G401.6 (cell line): ENCODE measurements around the gene MTREX.

Source experiments
- FAIRE-seq: peaks from 2 replicates; lab custom pipeline; 2012; peaks lifted over from hg19 to GRCh38; lab: Jason Lieb, UNC

Gene MTREX

DNA sequence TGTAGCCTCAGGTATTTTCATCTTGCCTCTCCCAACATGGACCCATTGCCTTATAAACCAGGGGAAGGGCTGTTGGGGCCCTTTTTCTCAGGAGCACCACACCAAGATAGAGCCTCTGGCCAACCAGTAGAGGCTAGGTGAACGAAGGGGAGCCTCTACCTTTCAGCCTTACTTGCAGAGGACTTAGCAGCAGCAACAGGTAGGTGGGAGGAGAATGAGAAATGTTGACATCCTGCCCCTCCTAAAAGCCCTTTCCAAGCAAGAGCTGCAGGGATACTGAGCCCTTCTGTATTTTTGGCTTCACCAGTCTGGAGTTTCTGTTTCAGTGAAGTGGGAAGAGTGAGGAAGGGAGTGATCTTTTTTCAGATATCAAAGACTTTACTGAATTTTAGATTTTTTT, 77.4 kb downstream of the MTREX start:
- no peak for FAIRE-seq

DNA sequence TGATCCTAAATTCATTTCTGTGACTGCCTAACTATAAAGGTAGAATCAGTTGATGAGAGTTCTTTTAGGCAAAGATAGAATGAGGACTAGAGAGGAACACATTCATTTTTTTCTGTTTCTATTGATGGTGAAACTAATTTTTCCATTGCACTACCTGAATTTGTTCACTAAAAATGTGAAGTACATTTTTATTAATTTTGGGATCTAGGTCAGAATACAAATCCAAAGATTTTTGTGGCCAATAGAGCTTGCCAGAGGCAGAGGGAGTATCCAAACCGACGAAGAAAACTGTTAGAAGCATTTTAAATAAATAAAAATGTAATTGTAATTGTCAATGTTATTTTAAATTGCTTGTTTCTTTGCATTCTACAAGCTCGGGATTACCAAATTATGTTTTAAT, 78.1 kb downstream of the MTREX start:
- FAIRE-seq = no peak

DNA sequence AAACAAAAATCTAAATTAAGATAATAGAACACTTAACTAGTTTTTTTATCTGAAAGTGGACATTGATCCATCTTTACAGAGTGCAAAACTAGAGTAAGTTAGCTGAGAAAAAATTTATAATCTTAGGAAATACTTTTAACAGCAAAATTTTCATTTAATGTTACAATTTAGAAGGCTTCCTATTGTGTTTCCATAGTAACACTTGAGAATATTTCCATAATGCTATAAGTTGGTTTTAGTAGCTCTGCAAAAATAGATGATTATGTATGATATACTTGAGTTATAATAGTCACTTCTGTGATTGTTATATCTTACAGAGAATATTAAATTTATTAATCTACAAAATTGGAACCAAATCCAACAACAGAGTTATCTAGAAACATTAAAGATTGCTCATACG, 78.6 kb downstream of the MTREX start:
- peak; percentile 41 for FAIRE-seq

DNA sequence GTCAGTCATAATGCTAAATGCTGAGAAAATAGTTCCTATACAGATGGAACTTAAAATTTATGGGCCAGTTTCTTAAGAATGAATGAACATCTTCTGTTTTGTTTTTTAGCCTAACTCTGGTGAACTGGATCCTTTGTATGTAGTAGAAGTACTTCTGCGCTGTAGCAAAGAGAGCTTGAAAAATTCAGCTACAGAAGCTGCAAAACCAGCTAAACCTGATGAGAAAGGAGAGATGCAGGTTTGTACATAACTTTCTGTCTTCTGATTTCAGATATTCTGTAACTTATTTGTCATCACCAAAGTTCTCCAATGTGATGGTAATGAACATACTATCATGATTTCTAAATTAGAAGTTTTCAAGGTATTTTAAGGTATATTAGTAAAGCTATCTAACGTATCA, 80.1 kb downstream of the MTREX start:
- FAIRE-seq = no peak

DNA sequence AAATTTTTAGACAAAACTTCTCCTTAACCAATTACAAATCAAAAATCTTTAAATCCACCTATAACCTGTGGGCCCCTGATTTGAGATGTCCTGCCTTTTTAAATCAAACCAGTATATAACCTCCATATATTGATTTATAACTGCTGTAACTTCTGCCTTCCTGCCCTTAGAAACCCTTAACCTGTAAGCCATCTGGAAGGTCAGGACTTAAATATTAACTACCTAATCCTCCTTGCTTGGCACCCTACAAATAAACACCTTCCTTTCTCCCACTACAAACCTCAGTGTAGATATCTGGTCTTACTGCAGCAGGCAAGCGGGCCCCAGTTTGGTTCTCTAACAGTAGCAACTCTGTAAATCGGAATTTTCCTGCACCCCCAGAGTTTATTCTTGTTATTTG, 83.9 kb downstream of the MTREX start:
- FAIRE-seq = no peak

DNA sequence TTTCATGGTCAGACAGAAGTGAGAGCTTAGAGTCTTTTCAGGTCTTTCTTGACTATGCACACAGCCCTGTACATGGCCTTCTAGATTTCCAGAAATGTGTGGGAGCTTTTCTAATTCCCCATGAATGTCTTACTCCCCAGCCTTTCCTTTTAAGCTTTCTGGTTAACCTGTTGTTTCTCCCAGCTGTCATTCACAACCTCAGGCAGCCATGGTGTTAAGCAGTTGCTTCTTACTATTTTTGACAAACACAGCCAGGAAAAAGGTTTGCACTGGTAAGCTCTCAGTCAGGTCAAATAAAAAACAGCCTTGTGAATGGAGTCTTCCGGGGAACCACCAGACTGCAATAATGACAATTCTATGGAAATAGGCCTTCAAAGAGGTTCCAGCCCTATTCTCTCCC, 84.9 kb downstream of the MTREX start:
- FAIRE-seq = no peak

DNA sequence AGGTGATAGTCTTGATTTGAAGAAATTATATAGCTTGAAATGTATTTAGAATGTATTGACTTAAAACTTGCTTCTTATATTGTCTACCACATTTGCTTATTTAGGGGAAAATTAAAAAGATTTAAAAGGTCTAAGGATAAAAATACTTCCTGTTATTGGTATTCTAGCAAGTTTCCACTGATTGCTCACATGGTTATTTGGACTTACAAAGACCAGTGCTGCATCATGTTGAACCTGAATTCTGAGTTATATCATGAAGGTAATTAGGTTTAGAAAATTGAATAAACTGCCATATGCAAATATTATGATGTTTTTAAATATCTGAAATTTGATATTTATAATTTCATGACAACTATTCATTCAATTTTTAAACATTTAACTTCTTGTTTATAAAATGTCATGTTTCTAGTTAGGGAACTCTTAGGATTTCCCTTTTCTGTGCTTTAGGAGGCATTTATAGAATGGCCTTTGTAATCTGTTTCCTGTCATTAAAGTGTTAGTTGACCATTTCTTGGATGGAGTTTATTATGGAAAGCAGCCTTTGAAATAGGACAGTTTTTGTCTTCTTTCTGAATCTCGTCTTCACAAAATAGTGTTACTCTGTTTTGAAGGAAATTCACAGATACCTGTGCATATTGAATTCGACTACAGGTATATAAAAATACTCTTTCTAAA, 85.8 kb downstream of the MTREX start:
- peak; percentile 37 for FAIRE-seq

DNA sequence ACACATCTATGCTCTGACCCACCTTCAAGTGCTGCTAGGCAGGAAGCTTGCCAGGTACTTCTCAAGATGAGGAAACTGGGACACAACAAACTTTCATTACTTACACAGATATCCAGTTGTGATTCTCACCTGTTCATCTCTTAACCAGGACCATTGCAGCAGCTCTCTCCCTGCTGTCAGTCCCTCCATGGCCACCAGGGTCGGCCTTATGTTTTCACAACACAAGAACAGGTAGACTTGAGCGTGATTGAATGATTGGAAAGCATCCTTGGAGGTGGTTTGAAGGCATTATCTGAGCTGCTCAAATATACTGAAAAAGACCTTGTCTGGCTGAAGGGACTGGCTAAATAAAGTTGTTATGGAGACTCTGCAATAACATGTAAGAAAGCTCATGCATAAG, 94.4 kb downstream of the MTREX start:
- no peak for FAIRE-seq

DNA sequence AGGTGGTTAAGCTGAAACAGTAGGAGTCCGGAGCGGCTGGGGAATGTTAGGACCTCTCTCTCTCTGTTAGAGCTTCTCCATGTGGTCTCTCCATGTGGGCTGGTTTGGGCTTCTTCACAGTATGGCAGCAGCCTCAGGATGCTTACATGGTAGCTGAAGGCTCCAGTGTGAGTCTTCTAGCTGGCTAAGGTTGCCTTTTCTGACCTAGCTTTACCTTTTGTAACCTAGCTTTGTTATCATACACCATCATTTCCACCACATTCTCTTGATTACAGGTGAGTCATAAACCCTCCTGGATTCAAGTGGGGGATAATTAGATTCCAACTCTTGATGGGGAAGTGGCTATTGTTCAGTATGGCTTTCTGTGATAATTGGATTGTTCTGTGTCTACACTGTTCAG, 98.5 kb downstream of the MTREX start:
- FAIRE-seq = no peak

DNA sequence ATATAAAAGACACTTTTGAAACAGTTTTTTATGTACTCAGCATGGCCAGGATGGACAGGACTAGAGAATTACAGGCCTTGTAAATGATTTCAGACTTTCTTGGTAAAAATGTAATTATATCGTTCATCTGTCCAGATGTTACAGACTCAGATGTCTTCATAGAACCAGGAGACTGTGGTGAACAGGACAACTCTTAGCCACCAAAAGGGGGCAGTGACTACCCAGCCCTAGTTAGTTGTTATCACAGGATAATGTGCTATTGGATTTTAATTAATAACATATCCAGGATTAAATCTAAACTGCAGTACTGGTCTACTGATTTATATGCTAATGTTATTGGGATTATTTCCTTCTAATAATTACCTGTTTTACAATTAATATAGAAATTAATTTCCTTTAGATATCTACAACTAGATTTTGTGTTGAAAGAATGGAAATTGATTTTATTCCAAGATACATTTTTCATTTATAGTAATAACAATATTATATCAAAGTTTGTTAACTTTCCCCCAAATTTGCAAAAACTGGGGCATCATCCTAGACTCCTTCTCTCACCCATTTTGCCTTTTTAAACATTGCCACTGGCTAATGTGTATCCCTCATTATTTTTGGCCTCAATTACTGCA, 99.4 kb downstream of the MTREX start:
- peak; percentile 40 for FAIRE-seq

DNA sequence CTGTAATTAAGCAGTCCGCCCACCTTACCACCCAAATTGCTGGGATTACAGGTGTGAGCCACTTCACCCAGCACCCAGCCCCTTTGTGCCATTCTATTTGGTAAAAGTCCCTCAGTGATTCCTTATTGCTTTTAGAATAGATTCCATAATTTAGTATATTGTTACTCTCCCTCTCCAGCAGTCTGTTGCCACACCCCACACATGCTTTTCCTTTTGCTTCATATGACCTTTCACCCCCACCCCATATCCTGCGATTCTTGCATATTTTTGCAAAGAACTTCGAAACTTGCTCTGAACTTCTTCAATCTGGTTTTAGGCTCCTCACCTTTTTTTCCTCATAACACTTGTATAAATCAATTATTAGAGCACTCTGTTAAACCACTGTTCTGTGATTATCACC, 100.2 kb downstream of the MTREX start:
- no peak for FAIRE-seq

DNA sequence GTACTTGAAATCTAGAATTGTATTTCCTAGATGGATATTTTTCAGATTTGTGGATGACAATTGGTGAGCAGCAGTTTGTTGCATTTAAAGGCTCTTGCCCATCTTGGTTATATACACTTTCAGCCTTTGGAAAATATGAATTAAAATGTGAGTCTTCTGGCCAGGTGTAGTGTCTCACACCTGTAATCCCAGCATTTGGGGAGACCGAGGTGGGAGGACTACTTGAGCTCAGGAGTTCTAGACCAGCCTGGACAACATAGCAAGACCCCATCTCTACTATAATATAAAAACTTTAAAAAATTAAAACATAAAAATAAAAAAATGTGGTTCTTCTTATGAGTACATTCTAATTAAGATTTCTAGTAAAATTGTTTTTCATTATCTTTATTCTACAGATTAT, 102.0 kb downstream of the MTREX start:
- FAIRE-seq = peak; percentile 13

DNA sequence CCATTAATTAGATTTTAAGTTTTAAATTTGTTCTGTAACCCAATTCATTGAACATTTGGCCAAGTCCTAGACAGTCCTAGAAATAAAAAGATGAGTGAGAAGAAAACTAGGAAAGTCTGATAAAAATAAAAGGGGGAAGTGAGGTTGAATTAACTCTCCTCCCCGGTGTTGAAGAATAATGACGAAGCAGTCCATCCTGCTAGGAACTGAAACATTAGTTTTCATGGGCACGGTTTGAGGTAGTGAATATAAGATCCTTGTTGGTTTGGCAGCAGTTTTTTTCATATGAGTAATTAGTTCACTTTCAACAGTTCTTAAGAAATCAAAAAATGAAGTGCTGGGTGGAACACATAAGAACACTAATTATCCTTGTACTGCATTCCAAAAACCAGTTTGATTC, 103.1 kb downstream of the MTREX start:
- no peak for FAIRE-seq

DNA sequence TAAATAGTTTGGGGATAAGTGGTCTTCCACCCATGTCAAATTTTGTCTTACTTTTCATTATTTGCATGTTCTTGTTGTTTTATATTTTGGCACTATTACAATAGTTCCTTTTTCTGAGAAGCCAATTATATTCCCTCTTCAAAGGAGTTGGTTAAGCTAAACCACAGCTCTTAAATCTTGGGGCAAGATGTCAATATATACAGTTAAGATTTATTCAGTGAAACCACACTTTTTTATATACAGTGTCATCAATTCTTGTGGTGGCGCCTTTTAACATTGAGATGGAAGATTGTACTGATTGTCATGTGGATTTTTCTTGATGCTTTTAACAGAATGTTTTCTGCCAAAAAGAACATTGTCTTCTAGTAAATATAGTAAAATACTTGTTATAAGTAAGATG, 104.1 kb downstream of the MTREX start:
- no peak for FAIRE-seq

DNA sequence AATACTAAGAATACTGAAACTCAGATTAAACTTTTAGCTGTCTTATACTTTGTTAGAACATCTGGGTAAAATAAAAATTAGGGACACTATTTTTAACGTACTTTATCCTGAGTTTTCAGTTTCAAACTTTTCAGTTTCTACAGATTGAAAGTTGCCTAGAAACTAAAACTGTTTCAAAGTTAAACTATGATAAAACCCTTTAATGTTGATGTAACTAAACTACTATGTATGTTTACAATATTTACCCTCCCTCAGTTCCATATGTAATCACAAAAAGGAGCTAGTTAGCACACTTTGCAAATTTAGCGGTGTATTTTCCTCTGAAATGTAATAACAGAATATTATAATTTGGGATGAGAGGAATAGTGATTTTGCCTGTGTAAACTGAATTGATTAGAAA, 105.9 kb downstream of the MTREX start:
- FAIRE-seq = no peak

DNA sequence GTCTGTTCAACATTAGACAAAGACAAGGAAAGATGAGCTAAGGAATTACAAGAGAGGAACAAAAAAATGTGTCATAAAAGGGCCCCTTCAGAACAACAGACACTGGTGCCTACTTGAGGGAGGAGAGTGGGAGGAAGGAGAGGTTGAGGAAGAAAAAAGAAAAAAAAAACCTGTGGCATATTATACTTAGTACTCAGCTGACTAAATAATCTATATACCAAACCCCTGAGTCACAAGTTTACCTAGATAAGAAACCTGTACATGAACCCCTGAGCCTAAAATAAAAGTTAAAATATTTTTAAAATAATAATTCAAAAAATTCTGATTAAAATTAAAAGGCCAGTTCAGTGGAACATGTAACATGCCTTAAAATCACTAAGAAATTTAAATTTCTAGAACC, 107.3 kb downstream of the MTREX start:
- peak; percentile 15 for FAIRE-seq

DNA sequence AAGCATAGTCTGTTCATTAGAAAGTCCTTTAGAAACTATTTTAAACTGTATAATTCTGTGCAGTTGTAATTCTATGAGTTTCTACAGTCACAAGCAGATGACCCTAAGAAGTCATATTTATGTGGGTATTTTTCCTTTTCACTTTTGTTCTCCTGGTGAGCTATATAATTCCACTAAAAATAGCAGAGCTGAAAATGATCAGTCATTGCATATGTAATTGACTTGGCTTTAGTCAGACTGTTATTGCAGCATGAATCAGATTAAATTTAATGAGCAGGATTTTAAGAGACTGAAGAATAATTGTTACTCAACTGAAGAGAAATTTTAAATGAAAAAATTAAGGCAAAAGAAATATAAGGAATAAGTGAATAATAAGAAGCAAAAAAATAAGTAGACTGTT, 108.5 kb downstream of the MTREX start:
- no peak for FAIRE-seq

DNA sequence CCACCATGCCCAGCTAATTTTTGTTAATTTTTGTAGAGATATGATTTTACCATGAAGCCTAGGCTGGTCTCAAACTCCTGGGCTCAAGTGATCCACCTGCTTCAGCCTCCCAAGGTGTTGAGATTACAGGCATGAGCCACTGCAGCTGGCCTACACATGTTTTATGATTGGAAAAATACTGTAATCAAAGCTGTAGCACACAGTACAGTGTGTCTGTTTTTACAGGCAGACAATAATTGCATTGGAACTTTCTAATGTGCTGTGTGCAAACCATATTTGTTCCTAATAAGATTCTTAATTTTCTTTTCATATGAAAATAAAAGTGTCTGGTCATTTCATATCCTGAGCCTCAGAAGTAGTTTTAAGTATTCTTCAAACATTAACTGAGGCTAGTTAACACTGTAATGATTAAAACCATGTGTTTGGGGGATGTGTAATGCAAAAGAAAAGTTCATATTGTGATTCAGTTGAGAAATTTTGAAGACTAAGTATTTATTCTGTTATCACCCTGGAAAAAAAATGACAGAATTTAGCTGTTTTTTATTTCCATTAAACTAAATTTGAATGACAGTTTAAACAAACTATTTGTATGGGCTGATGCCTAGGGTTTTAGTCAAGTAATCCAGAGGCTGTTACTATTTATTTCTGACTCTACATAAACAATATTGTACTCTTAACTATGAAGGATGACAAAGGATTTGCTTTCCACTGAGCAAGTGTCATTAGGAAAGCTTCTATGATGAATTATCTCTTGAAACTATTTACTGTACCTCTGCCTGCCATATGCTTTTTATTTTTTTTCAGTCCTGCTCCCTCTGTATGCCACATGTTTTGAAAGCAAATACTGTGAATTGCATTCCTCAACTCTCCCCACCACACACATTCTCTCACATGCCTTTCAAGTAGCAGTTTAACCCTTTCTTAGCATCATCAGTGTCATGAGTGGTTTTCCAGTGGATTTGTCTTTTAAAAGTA, 111.5 kb downstream of the MTREX start:
- no peak for FAIRE-seq

DNA sequence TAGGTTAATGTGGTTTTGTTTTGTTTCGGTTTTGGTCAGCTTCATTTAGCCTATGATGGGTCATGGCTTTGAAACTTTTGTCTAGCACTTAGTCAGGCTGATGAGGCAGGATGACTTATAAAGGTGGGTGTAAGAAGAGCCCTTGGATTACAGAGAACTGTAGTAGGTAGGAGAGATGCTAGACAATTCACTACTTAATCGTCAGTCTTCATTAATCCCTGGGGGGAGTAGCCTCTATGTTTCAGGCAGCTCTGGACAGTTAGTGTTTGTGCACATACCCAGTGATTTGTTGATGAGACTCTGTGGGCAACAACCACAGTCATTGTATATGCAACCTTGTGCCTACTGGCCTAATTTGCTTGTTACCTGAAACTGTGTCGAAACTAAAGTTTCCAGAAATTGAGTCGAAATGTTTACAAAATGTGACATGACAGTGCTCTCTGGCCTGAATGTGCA, 113.3 kb downstream of the MTREX start:
- no peak for FAIRE-seq

DNA sequence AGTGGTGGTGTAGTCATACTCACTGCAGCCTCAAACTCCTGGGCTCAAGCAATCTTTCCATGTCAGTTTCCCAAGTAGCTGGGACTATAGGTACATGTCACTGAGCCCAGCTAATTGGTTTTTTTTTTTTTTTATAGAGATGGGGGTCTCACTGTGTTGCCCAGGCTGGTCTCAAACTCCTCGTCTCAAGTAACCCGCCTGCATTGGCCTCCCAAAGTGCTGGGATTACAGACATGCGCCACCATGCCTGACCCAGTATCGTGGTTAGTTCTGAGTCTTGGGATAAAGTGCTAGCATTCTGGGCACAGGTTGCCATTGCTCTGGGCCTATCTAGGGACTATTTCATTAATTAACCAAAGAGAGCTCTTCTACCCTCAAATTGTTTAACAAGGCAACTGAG, 118.7 kb downstream of the MTREX start:
- FAIRE-seq = no peak

DNA sequence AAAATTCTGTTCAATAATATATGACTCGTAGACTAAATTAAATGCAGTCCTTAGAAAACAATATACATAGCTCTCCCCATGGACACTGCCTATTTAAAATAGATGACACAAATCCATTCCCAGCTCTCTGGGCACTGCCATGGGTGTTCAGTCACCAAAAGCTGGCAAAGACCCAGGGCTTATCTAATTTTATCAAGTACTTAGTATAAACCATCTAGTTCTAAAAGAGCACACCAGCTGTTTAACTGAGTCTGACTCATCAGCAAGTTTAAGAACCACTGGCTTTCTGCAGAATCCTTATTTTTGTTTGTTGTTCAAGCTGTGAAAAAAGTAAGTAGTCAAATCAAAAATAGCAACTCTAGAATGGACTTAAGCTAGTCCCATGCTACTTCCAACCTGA, 119.4 kb downstream of the MTREX start:
- FAIRE-seq = no peak

DNA sequence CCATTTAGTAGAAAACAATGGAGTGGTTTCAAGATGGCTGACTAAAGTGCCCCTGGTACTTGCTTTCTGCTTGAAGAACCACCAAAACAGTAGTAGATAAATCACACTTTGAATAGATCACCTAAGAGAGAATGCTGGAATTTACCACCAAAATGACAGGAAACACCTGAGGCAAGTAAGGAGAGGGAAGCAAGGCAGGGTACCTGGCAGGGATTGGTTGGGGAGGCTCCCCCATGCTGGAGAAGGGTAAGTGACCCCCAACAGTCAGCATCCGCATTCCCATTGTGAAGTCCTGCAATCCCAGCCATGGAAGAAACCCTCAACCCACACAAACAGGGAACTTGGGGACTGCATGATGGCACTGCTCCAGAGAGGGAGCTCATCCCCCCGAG, 121.4 kb downstream of the MTREX start:
- no peak for FAIRE-seq

DNA sequence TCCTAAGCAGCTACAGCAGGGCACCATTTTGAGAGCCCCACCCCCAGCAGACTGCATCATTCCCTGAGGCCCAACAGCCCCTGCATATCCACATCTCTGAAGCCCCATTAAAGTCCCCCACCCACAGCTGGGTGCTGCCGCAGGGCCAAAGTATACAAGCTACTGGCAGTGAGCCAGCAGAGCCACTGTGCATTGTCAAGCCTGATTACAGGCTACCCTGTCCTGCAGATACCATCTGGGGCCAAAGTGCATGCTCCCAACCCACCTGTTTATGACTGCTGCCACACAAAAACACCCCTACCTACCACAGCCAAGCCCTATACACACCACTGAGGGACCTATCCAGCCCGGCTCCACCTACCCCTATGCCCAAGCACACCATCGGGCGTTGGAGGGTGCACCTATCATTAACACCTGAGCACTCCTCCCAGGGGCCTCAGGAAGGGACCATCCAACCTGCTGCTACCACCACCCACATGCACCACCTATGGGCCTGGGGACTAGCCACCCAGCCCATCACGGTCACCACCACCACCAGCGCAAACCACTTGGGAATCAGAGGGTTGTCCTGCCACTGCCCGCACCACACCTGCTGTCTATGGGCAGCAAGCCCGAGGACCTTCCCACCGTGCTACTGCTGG, 121.9 kb downstream of the MTREX start:
- no peak for FAIRE-seq
